Renal cortical epithelial cell (primary cell): ENCODE results near the gene CYB5R3. TPM values are rescaled to one million over a fixed set of nuclear protein-coding genes. Genes with fewer than 3 reads are reported as not detected.
"Not testable (repeated sequence)": the region's sequence is repeated elsewhere in the genome, so short reads cannot be mapped to it uniquely, and the experiment has no call there.

Experiments
- DNase-seq: peaks from one replicate; pipeline ENCODE4 v3.0.0-alpha.2; 2011; ENCODE audit warnings: low read depth
- total RNA-seq: library from RNA; depleted of rRNA; stranded (reverse); fragments of >200 nt; gene quantifications from 2 replicates; pipeline ENCODE4 v1.2.3, GENCODE V29; 2014

The CYB5R3 gene
- total RNA-seq, 1 donor from 2014 or later: 86.9 TPM

DNA sequence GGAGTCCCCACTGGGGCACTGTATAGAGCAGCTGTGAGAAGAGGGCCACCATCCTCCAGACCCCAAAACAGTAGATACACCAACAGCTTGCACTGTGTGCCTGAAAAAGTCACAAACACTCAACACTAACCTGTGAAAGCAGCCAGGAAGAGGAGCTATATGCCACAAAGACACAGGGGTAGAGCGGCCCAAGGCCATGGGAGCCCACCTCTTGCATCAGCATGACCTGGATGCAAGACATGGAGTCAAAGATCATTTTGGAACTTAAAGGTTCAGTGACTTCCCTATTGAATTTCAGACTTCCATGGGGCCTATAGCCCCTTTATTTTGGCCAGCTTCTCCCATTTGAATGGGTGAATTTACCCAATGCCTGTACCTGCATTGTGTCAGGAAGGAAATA, 29.7 kb upstream of the CYB5R3 start:
- DNase-seq: no peak

DNA sequence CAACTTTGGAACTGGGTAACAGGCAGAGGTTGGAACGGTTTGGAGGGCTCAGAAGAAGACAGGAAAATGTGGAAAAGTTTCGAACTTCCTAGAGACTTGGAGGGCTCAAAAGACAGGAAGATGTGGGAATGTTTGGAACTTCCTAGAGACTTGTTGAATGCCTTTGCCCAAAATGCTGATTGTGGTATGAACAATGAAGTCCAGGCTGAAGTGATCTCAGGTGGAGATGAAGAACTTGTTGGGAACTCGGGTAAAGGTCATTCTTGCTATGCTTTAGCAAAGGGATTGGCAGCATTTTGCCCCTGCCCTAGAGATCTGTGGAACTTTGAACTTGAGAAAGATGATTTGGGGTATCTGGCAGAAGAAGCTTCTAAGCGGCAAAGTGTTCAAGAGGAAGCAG, 28.7 kb upstream of the CYB5R3 start:
- not testable (repeated sequence) for DNase-seq

DNA sequence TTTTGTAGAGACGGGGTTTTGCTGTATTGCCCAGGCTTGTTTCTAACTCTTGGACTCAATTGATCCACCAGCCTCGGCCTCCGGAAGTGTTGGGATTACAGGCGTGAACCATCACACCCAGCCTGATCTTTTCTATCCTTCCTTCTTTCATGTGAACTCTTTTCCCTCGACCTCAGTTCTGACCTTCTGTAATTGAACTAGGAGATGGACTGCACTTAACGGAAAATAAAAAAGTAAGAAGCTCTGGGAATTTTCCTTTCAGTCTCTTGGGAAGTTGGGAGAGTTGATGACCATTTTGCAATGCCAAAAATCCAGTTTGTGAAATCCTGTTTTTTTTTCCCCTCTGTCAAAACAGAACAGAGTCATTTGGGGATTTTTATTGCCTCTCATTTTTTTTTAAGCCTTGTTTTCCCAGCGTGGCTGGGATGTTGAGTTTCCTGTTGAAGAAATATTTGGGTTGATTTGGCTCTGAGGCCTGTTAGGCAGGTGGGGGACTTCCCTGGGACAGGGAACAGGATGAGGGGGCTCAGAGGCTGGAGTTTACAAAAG, 26.9 kb upstream of the CYB5R3 start:
- DNase-seq: peak; percentile 66

DNA sequence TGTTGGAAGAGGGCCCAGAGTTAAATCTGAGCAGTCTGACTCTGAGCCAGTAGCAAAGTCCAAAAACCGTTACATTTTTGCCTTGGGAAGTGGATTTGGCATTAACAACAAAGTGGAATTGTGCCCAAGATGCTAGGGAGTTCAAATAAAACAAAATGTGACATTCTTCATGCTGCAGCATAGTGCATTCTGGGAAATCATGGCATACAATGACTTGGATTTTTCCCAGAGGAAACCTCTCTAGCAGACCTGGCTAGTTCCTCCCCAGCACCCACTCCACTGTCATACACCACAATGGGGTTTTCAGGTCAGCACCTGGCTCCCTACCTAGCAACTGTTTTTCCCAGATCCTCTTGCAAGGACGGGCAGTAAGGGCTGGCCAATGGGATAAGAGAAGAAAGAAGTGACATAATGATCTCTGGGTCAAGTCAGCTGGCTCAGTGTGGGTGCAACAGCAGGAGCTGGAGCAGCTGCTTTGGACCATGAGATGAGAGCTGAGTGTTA, 24.8 kb upstream of the CYB5R3 start:
- peak; percentile 85 for DNase-seq

DNA sequence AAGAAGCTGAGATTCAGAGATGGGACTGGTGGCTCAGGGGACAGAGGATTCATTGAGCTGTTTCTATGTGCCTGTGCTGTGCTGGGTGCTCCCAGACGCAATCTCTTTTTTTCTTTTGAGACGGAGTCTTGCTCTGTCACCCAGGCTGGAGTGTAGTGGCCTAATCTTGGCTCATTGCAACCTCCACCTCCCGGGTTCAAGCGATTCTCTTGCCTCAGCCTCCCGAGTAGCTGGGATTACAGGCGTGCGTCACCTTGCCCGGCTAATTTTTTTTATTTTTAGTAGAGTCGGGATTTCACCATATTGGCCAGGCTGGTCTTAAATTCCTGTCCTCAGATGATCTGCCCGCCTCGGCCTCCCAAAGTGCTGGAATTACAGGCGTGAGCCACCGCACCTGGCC, 23.9 kb upstream of the CYB5R3 start:
- DNase-seq: not testable (repeated sequence)

DNA sequence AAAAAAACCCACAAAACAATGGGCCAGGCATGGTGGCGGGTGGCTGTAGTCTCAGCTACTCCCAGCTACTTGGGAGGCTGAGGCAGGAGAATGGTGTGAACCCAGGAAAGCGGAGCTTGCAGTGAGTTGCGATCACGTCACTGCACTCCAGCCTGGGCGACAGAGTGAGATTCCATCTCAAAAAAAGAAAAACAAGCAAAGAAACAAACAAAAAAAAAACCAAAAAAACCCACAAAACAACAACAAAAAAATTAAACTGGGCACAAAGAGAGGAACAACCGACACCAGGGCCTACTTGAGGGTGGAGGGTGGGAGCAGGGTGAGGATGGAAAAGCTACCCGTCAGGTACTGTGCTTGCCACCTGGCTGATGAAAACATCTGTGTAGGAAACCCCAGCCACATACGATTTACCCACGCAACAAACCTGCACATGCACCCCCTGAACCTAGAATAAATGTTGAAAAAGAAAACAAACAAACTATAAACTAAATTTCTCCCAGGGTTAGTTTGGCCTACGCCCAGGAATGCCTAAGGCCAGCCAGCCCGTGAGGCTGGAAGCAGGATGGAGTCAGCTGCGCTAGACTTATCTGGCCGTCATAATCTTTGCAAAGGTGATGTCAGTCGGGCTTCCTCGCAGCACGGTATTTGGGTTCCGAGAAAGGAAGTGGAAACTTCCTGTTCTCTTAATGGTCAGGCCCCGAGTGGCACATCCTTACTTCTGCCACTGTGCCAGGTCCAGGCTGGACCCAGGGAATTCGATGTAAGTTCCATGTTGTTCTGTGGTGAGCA, 21.9 kb upstream of the CYB5R3 start:
- DNase-seq: no peak

DNA sequence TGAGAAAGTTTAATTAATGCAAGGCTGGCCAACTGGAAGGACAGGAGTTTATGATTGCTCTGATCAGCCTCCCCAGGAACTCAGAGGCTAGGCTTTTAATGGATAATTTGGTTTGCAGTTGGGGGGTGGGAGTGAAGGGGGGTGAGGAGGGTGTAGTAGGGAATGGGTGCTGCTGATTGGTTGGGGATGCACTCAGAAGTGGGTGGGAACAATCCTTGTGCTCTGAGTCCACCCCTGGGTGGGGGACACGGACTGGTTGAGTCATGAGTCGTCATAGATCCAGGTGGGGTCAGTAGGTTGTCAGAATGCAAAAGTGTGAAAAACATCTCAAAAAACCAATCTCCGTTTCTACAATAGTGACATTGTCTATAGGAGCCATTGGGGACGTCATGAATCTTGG, 20.9 kb upstream of the CYB5R3 start:
- DNase-seq: no peak

DNA sequence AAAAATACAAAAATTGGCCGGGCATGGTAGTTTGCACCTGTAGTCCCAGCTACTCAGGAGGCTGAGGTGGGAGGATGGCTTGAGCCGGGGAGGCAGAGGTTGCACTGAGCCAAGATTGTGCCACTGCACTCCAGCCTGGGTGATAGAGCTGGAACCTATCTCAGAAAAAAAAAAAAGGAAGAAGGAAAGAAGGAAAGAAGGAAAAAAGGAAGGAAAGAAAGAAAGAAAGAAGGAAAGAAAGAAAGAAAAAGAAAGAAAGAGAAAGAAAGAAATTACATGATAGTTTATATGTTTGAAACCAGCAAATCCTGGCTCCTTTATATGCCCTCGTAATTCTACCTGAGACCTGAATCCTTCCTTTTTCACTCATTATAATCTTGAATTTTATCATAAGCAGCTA, 17.2 kb upstream of the CYB5R3 start:
- DNase-seq: not testable (repeated sequence)

DNA sequence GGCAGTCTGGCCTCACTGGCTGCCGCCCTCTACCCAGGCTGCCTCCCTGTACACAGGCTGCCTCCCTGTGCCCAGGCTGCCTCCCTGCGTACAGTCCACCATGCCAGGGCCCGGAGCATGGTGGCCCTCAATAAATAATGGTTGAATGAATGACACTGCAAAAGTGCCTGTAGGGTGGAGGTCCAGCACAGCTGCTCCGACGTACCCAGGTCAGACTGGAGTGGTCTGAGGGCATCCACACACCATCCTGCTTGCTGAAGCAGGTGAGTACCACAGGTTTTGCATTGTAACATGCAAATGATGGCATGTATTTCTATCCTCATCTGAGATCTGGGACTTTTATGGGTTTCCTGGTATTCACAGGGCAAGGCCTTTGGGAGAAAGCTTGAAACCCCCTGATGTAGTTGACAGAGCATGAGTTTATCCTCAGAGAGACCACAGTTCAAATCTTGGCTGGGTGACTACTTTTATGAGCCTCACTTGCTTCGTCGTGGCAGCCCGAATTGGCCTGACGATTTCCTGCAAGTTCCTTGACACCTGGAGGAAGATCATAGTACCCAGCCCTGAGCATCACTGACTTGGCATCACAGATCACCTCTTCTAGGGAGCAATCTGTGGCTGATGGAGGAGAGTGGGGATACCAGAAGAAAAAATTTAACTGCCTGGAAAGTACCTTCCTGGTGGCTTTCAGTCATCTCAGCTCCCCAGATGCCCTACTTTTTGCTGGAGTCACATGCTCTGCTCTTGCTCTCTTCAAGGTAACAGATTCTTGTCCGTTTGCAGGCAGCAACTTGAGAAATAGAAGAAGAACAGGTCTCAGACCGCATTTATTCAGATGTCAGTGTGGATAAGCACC, 16.0 kb upstream of the CYB5R3 start:
- no peak for DNase-seq

DNA sequence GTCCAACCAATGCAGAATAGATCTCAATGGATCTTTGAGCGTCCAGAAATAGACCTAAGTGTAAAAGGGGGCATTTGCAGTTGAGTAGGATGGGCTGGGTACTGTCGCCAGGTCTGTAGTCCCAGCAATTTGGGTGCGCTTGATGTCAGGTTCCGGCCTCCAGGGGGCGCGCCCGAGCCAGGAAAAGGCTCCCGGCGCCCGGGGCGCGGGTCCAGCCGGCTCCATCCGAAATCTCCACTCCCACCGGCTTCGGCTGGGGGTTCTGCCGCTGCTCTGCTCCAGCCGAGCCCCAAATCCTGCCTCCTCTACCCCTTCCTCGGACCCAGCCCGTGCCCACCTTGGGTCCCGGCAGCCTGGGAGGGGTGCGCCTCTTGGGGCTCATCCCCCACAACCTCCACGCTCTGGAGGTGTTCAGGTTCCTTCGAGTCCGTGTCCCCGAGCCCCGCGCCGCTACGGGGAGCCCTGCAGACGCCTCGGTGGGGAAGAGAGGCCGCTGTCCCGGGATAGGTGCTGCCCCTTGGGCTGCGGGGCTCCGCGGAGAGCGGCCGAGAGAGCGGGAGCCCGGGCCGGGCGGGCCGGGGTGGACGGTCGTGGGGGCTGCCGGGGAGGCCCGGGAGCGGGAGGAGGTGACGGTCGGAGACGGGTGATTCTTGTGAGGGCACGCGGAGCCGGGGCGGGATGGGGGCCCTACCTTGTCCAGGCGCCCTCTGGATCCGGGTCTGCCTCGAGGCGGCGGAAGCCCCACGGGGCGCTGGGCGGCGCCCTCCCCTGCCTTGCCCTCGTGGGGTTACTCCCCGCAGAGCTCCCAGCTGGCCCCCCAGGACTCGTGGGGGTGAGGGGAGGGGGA, 13.0 kb upstream of the CYB5R3 start:
- DNase-seq: no peak

DNA sequence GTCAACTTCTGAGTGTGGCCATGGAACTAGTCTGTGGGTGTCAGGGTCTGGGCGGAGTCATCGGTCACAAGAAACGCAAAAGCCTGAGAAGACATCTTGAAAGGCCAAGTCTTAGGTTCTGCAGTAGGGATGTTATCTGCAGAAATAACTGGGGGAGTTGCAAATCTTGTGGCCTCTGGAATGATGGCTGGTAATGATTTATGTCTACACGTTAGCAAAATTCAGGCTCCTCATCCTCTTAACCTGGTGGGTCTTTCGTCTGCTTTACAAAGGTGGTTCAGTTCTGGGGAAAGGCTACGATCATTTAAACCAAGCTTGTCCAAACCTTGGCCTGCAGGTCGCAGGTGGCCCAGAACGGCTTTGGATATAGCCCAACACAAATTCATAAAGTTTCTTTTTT, 7.4 kb upstream of the CYB5R3 start:
- DNase-seq: no peak

DNA sequence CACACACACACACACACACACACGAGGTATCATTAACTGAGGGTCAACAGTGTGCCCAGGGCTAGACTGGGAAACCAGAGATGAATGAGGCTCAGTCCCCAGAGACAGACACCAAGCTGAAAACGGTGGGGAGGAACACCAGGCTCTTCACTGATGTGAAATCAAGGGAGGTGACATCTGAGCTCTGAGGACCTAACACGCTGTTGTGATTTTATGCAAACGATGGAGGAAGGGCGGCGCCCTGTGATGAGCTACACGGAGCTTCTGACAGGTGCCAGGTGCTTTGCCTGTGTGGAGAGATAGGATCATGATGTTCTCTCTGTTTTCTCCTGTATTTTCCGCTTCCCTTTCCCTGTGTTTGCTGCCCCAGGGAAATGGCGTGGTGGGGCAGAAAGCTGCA, 6.5 kb upstream of the CYB5R3 start:
- no peak for DNase-seq

DNA sequence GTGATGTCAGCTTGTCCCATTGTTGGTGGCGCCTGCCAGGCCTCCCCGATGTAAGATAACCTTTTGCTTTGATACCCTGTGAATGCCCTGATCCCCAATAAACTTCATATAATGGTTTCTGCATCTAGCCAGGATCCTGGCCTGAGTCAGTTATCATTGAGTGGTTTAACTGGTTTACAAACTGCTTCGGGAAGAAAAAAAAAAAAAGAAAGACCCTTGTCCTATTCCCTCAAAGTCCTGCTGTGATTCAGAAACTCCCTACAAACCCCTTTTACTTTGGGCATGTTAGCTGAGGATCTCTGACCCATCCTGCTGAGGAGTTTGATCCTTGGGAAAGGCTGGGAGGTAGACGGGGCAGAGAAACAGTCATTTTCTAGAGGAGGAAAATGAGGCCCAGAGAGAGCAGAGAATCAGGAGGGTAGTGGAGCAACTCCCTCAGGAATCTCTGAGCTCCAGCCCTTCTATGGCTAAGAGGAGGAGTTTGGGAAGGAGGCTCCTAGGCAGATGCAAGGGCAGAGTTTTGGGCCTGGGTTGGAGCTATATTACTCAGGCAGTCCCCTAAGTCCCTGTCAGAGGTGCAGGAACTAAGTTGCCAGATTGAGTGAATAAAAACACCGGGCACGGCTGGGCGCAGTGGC, 5.4 kb upstream of the CYB5R3 start:
- DNase-seq: no peak

DNA sequence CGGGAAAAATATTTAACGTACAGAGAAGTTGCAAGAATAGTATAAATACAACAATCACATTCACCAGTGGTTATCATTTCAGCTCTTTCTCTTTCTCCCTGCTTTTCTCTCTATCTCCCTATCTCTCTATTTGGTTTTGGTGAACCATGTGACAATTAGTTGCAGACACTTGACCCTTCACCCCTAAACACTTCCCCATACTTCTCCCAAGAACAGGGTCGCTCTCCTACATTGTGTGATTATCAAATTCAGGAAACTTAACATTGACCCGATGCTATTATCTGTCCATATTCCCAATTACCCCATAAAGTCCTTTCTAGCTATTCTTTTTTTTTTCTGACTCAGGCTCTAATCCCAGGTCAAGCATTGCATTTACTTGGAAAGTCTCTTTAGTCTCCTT, 4.8 kb upstream of the CYB5R3 start:
- DNase-seq: no peak

DNA sequence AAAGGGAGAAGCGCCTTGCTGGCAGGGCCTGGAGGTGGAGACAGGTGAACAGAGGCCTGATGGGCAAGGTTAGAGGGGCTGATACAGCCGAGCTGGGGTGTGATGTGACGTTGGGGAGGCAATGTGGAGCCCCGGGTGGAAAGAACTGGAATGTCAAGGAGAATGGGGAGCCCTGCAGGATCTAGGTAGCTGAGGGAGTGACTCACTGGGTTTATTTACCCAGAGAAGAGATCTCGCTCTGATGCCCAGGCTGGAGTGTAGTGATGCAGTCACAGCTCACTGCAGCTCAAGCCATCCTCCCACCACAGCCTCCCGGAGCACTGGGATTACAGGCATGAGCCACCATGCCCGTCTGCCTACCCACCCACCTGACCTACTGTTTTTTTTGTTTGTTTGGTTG, 1.9 kb upstream of the CYB5R3 start:
- DNase-seq: peak; percentile 61

DNA sequence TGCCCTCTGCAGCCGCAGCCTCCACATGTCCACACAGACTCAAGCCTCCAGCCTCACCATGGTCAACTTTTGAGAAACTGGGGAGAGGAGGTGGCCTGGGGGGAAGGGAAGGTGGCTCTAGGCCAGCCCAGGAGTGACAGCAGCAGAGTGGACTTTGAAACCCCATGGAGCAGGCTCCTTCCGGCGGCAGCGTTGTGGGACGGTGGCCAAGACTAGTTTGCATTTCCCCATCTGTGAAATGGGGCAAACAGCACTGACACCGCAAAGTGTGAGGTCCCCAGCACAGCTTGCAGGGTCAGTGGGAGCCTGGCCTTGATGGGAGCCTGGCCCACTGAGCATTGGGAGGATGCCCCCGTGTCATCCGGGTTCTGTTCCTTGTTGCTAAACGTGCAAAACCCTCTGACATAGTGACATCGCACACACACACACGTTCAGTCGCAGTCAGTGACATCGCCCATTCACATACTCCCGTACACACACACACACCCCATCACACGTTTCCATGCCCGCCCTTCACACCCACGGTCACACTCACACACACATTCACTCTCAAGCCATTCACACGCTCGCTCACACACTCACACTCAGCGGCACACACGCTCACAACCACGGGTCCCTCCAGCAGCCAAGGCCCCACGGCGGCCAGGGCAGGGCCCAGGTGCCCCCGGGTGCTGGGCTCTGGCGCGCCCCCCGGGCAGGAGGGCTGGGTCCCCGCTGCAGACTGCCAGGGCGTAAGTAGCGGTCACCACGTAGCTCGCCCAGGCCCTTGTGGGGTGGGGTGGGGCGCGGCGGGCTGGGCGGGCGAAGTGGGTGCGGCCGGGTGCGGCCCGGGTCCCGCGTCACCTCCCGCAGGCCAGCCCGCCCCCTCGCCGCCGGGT, 585 bp downstream of the CYB5R3 start:
- no peak for DNase-seq

DNA sequence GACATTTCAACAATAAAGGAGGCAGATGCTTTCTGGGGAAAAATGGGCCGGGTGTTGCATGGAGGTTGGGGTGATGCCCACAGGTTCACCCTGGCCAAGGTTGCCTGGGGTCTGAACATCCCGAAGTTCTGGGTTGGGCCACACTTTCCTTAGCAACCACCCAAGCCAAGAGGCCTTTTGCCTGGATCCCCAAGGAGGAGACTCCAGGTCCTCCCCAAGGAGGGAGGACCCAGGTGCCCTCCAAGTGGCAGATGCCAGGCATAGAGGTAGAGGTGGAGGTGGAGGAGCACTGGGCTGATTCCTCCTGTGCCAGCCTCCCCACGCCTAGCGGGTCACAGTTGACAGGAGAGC, 1.2 kb downstream of the CYB5R3 start:
- DNase-seq: no peak

DNA sequence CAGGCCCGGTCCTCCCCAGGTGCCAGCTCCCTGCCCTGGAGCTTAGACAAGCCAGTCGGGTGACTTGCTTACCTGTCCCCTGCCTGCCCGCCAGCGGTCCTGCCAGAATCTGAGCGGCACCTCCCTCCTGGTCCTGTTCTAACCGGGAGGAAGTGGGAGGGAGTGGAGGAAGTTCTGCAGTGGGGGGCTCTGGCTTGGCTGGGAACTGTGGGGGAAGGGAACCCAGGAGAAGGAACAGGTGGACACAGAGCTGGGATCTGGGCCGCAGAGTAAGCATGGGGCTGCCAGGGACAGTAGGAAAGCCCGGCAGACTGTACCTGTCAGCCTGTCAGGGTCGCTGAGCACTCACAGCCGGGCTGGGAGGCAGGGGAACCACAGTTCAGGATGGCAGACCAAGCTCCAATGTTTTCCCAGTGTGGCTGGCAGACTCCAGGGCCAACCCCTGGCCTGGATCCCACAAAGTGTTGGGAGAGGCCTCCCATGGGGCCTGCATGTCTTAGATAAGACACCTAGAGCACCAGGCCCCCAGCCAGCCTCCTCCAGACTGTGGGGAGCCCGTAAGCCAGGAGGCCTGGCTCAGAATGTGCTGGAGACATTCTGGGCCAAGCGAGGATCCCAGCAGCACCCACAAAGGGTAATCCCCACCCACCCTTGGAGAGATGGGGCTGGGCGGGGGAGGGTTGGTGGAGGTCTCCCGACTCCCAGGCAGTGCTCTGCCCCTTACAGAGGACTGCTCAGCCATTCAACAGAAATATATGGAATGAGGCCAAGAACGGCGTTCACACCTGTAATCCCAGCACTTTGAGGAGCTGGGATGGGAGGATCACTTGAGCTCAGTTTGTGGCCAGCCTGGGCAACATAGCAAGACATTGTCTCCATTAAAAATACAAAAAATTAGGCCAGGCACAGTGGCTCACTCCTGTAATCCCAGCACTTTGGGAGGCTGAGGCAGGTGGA, 2.3 kb downstream of the CYB5R3 start:
- DNase-seq: no peak

DNA sequence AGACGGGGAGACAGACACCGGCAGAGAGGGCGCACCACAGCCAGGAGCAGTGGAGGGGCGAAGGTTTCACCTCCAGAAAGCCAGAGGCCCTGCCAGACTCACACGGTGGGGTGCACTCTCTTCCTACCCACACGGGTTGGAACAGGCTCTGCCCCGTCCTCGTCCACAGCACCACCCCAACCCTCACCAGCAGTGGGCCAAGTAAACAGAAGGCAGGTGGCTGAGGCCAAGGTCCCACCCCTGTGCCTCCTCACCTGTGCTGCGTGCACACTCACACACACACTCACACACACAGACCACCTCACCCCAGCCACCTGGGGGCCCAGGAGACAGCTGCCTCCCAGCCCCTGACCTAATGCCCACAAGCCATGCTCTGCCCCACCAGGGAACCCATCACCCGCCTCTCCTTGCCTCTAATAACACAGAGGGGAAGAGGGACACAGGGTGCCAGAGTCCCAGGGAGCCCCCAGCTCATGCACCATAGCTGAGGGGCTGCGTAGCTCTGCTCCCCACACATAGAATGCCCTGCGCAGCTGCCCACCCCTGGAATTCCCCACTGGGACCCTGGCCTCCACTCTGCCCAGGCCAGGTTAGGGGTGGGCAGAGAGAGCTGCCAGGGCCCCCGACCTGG, 3.1 kb downstream of the CYB5R3 start:
- DNase-seq: no peak
